Neural progenitor cell (in vitro differentiated cells): ENCODE results near the gene BTBD6.

ENCODE experiments used
- CTCF ChIP-seq: fragments of 200-600 bp; sonication (generic); IDR thresholded peaks from 2 replicates; pipeline ENCODE4 v1.5.1; 2017; ENCODE audit warnings: antibody characterized with exemption, mild to moderate bottlenecking
- EZH2phosphoT487 ChIP-seq: fragments of 200-600 bp; sonication (generic); IDR thresholded peaks from 2 replicates; pipeline ENCODE4 v1.6.1; 2017; ENCODE audit warnings: antibody characterized with exemption

GRCh38 chr14:105204206-105204930 lies 44.0 kb upstream of the BTBD6 start:
- TF ChIP-seq CTCF (no peak), EZH2phosphoT487 (no peak)
